Stimulated activated CD8-positive, alpha-beta memory T cell treated with anti-CD3 and anti-CD28 coated beads, Interleukin-12 subunit alpha, Interleukin-12 subunit beta, amount 100 ng/mL, for 24 hours (primary cell): ENCODE data around the gene LPA.
"Not testable (repeated sequence)": the region's sequence is repeated elsewhere in the genome, so short reads cannot be mapped to it uniquely, and the experiment has no call there.

Source experiments
- DNase-seq: peaks from one replicate; pipeline ENCODE4 v3.0.0-alpha.2; 2020; ENCODE audit errors: extremely low read depth

Gene LPA

GRCh38 chr6:160664198-160664597 lies at the start of gene LPA:
TSS of gene LPA (minus strand) at chr6:160664275. CDS start at chr6:160664214, 61 bp downstream.
- not testable (repeated sequence) for DNase-seq

GRCh38 chr6:160708993-160709392 lies 44.9 kb upstream of the LPA start:
- DNase-seq: not testable (repeated sequence)

GRCh38 chr6:160704688-160705087 lies 40.6 kb upstream of the LPA start:
- DNase-seq: not testable (repeated sequence)

GRCh38 chr6:160701918-160702680 lies 38.0 kb upstream of the LPA start, which contains the start of gene PLG:
TSS of gene PLG (plus strand) at chr6:160702244. CDS start at chr6:160702305, 61 bp downstream.
- not testable (repeated sequence) for DNase-seq

GRCh38 chr6:160697826-160698225 lies 33.8 kb upstream of the LPA start:
- no peak for DNase-seq

GRCh38 chr6:160696884-160697283 lies 32.8 kb upstream of the LPA start:
- not testable (repeated sequence) for DNase-seq

- not testable (repeated sequence) for DNase-seq
Measured at GRCh38 chr6:160695622-160696021, 31.5 kb upstream of the LPA start.

- not testable (repeated sequence) for DNase-seq
Measured at GRCh38 chr6:160695025-160695424, 30.9 kb upstream of the LPA start.

GRCh38 chr6:160692369-160692959 lies 28.4 kb upstream of the LPA start:
- DNase-seq: no peak

GRCh38 chr6:160691617-160692016 lies 27.5 kb upstream of the LPA start:
- DNase-seq: no peak

GRCh38 chr6:160690458-160690857 lies 26.4 kb upstream of the LPA start:
- DNase-seq: no peak

- no peak for DNase-seq
Measured at GRCh38 chr6:160685762-160686450, 21.8 kb upstream of the LPA start.

GRCh38 chr6:160685101-160685761 lies 21.2 kb upstream of the LPA start:
- not testable (repeated sequence) for DNase-seq

- DNase-seq: no peak
Measured at GRCh38 chr6:160679402-160679769, 15.3 kb upstream of the LPA start.

GRCh38 chr6:160678744-160679401 lies 14.8 kb upstream of the LPA start:
- DNase-seq: no peak

- no peak for DNase-seq
Measured at GRCh38 chr6:160678230-160678629, 14.2 kb upstream of the LPA start.

GRCh38 chr6:160676418-160676817 lies 12.3 kb upstream of the LPA start:
- not testable (repeated sequence) for DNase-seq

- no peak for DNase-seq
Measured at GRCh38 chr6:160668589-160668988, 4.5 kb upstream of the LPA start.

GRCh38 chr6:160667639-160668481 lies 3.8 kb upstream of the LPA start:
- no peak for DNase-seq

GRCh38 chr6:160662842-160663241 lies 1.2 kb downstream of the LPA start:
- no peak for DNase-seq

- DNase-seq: no peak
Measured at GRCh38 chr6:160662429-160662828, 1.6 kb downstream of the LPA start.
